Measurements from ENCODE around the gene AMN. TPM values are rescaled to one million over a fixed set of nuclear protein-coding genes. Genes with fewer than 3 reads are reported as not detected.

The AMN gene
- total RNA-seq, 4 donors from 2014 or later, result 89.1 to 1,110 (median 806) TPM

- TF ChIP-seq CTCF (IDR thresholded peaks at IDR 0.05) (no peak), POLR2A (IDR thresholded peaks at IDR 0.05) (no peak)
- H3K4me1 ChIP-seq, result no peaks in the 10 kb centered on the region
- no peak overlapping the region for H3K27ac ChIP-seq
- no peaks in the 10 kb centered on the region for H3K9me3 ChIP-seq
- no peak overlapping the region for H3K4me3 ChIP-seq
- peaks cover 0 to 93% (median 0%) of the 10 kb centered on the region in 3 donors for H3K36me3 ChIP-seq
- no peaks in the 10 kb centered on the region for H3K27me3 ChIP-seq
- DNase-seq, result no peak
Observed at GRCh38 chr14:102979406-102979805, 56.9 kb downstream of the AMN start.

DNA sequence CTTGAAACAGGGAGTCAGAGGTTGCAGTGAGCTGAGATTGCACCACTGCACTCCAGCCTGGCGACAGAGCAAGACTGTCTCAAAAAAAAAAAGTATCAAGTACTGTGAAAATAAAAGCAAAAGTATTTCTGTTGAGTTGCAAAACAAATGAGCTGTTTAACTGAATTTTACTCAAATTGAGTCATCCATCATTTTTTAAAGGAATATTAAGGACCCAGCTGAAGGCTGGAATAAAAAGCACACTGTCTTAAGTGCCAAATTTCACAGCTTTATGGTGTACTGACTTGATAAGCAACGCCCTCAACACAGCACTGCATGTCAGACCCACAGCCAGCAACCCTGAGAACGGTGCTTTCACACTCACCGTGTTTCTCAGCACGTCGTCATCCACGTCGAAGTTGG lies 57.9 kb downstream of the AMN start:
- no peak for TF ChIP-seq POLR2A (IDR thresholded peaks at IDR 0.05)
- TF ChIP-seq CTCF (IDR thresholded peaks at IDR 0.05), result no peak
- DNase-seq, result no peak
- no peak overlapping the region for H3K27ac ChIP-seq
- H3K4me3 ChIP-seq, result no peak overlapping the region
- peaks cover 0 to 93% (median 0%) of the 10 kb centered on the region in 3 donors for H3K36me3 ChIP-seq
- H3K27me3 ChIP-seq, result no peaks in the 10 kb centered on the region
- H3K9me3 ChIP-seq, result no peaks in the 10 kb centered on the region
- H3K4me1 ChIP-seq, result no peaks in the 10 kb centered on the region

Other genes starting within 250 kb of the AMN start
- 10 to 100 TPM; 31.7 to 47.8 (median 41.8) TPM for gene TRAF3, start 145.2 kb upstream of the AMN start, total RNA-seq
- gene CDC42BPB, start 134.9 kb downstream of the AMN start, total RNA-seq, result 100 to 1,000 TPM; 145 to 255 (median 197) TPM
- not detected for gene LBHD2, start 161.5 kb downstream of the AMN start, total RNA-seq
- 10 to 100 TPM; 20.6 to 69.5 (median 34.1) TPM for gene EXOC3L4, start 172.1 kb downstream of the AMN start, total RNA-seq
- 10 to 100 TPM; 10.5 to 94.9 (median 31.1) TPM for gene TNFAIP2, start 200.8 kb downstream of the AMN start, total RNA-seq

Measured in Peyer's patch (tissue), 4 donors.